Motor neuron (in vitro differentiated cells): ENCODE measurements around the gene SIN3B. TPM values are rescaled to one million over a fixed set of nuclear protein-coding genes. Genes with fewer than 3 reads are reported as not detected.

Source experiments
- ATAC-seq, 8 experiments: fragments of 200-7000 bp; cut with Tn5 transposase; replicated peaks in 6 of 8; 2 replicates each; pipeline ENCODE4 v1.8.0; 2021; ENCODE audit warnings: mild to moderate bottlenecking in 8 of 8, moderate library complexity in 8 of 8
- H3K27ac ChIP-seq, 2 donors: fragments of 250-450 bp; sonication (Bioruptor Pico); 2 replicates each; pipeline ENCODE4 v1.9.0; 2021; ENCODE audit warnings: antibody characterized with exemption in 2 of 2, mild to moderate bottlenecking in 2 of 2, moderate library complexity in 1 of 2
- H3K4me1 ChIP-seq, 2 donors: fragments of 250-450 bp; sonication (Bioruptor Pico); replicated peaks in 1 of 2; 2 replicates each; pipeline ENCODE4 v1.6.1; 2021; ENCODE audit warnings: antibody characterized with exemption in 2 of 2, mild to moderate bottlenecking in 2 of 2, moderate library complexity in 1 of 2
- H3K4me3 ChIP-seq, 5 donors: fragments of 250-450 bp; sonication (Bioruptor Pico); 2 replicates each; pipeline ENCODE4 v1.9.0; 2021; ENCODE audit warnings: antibody characterized with exemption in 5 of 5, mild to moderate bottlenecking in 5 of 5, moderate library complexity in 4 of 5
- WGBS, 10 experiments: fragments of 450-650 bp; shearing (Covaris generic); methylation state at CpG; one replicate each; pipeline ENCODE4 v1.0.0; 2022; 5-methylcytosine and 5-hydroxymethylcytosine counted together
- in situ Hi-C, 9 experiments: fragments of 400-800 bp; cut with MboI; loops; one replicate each; pipeline ENCODE4 v1.15.0; 2021; ENCODE audit warnings: low sequenced_read_pairs in 9 of 9, low pct_unique_long_range_greater_than_20kb in 2 of 9; ENCODE audit not compliant: unreplicated experiment in 9 of 9
- total RNA-seq, 8 experiments: library from RNA; unstranded; fragments of 300-600 nt; gene quantifications; 2 replicates each; pipeline versions ENCODE4 v1.2.3 to v1.2.4, GENCODE V29; 2022

Gene SIN3B
- total RNA-seq, 8 experiments from 2014 or later: 23.3 to 59.3 (median 30.5) TPM

GRCh38 chr19:16799740-16800139, 29.5 kb upstream of the SIN3B start:
- no peak for ATAC-seq
- WGBS, 10 experiments: 58 to 100% (median 87%) methylated on average over 1 to 9 of the region's 16 CpGs; no CpG with 5 or more reads in 5 of the 10 experiments
- Histone ChIP-seq H3K4me1 (no peaks in the 10 kb centered on the region), H3K4me3 (no peak overlapping the region), H3K27ac (no peak overlapping the region)
- in situ Hi-C loops: loop anchor here in 1 of 9 experiments (25.0 kb wide), 1 partner anchor 238 kb away; the partner anchor contains the start of gene CPAMD8

- WGBS, 10 experiments: 0 to 95% (median 82%) methylated on average over 1 to 7 of the region's 8 CpGs; no CpG with 5 or more reads in 2 of the 10 experiments
- Histone ChIP-seq H3K4me1 (no peaks in the 10 kb centered on the region), H3K27ac (no peak overlapping the region), H3K4me3 (no peak overlapping the region)
- ATAC-seq: peak in 2 of 8 experiments; percentile 46 to 75
- in situ Hi-C loops: no loop called here
These were observed 27.6 kb upstream of the SIN3B start for GRCh38 chr19:16801600-16802013.

- Histone ChIP-seq H3K4me3 (no peak overlapping the region), H3K27ac (no peak overlapping the region), H3K4me1 (no peaks in the 10 kb centered on the region)
- WGBS, 10 experiments: 28 to 100% (median 88%) methylated on average over 1 to 3 of the region's 4 CpGs; no CpG with 5 or more reads in 2 of the 10 experiments
- in situ Hi-C loops: no loop called here
- no peak for ATAC-seq
These were observed 25.0 kb upstream of the SIN3B start for GRCh38 chr19:16804176-16804575.

- Histone ChIP-seq H3K4me1 (no peaks in the 10 kb centered on the region), H3K4me3 (no peak overlapping the region), H3K27ac (no peak overlapping the region)
- in situ Hi-C loops: no loop called here
- ATAC-seq: no peak
- WGBS, 10 experiments: 60 to 100% (median 79%) methylated on average over 1 to 11 of the region's 31 CpGs; no CpG with 5 or more reads in 2 of the 10 experiments
These were observed 21.5 kb upstream of the SIN3B start for GRCh38 chr19:16807549-16808284.

- in situ Hi-C loops: no loop called here
- ATAC-seq: no peak
- WGBS, 10 experiments: 0 to 29% (median 8%) methylated on average over 1 of the region's 1 CpG; no CpG with 5 or more reads in 3 of the 10 experiments
- Histone ChIP-seq H3K27ac (no peak overlapping the region), H3K4me3 (no peak overlapping the region), H3K4me1 (no peaks in the 10 kb centered on the region)
These were observed 14.6 kb upstream of the SIN3B start for GRCh38 chr19:16814526-16815100.

- WGBS, 10 experiments: 40 to 100% (median 90%) methylated on average over 1 of the region's 1 CpG; no CpG with 5 or more reads in 6 of the 10 experiments
- no peak overlapping the region for H3K4me3 ChIP-seq
- H3K4me1 ChIP-seq: peaks cover 5 to 6% of the 10 kb centered on the region in 2 donors
- in situ Hi-C loops: no loop called here
- ATAC-seq: no peak
- no peak overlapping the region for H3K27ac ChIP-seq
These were observed 9.1 kb upstream of the SIN3B start for GRCh38 chr19:16820056-16820455.

- Histone ChIP-seq H3K4me1 (peaks cover 6 to 11% of the 10 kb centered on the region in 2 donors), H3K27ac (no peak overlapping the region), H3K4me3 (no peak overlapping the region)
- no peak for ATAC-seq
- WGBS, 10 experiments: 60 to 84% (median 71%) methylated on average over 1 to 3 of the region's 7 CpGs; no CpG with 5 or more reads in 4 of the 10 experiments
- in situ Hi-C loops: no loop called here
These were observed 8.1 kb upstream of the SIN3B start for GRCh38 chr19:16821081-16821480.

- in situ Hi-C loops: no loop called here
- Histone ChIP-seq H3K4me1 (peaks cover 6 to 11% of the 10 kb centered on the region in 2 donors), H3K4me3 (no peak overlapping the region), H3K27ac (no peak overlapping the region)
- ATAC-seq: no peak
- 50 to 100% (median 91%) methylated on average over 1 to 8 of the region's 8 CpGs; no CpG with 5 or more reads in 1 of the 10 experiments for WGBS, 10 experiments
These were observed 6.5 kb upstream of the SIN3B start for GRCh38 chr19:16822648-16823047.

- ATAC-seq: peak in 3 of 8 experiments; percentile 9 to 77 (median 37)
- Histone ChIP-seq H3K27ac (no peak overlapping the region), H3K4me1 (peaks cover 6 to 11% of the 10 kb centered on the region in 2 donors), H3K4me3 (peak overlapping the region in 4 of 5 donors; percentile 2 to 21 (median 7))
- in situ Hi-C loops: no loop called here
- 0 to 43% (median 11%) methylated on average over 2 to 9 of the region's 11 CpGs; no CpG with 5 or more reads in 1 of the 10 experiments for WGBS, 10 experiments
These were observed 4.4 kb upstream of the SIN3B start for GRCh38 chr19:16824658-16825311.

GRCh38 chr19:16825312-16826052, 3.7 kb upstream of the SIN3B start:
- no peak overlapping the region for H3K27ac ChIP-seq
- ATAC-seq: peak; percentile 24 to 86 (median 56)
- H3K4me1 ChIP-seq: peaks cover 12 to 15% of the 10 kb centered on the region in 2 donors
- WGBS, 10 experiments: 0 to 47% (median 16%) methylated on average over 2 to 12 of the region's 13 CpGs; no CpG with 5 or more reads in 1 of the 10 experiments
- H3K4me3 ChIP-seq: peak overlapping the region in 4 of 5 donors; percentile 2 to 21 (median 7)
- in situ Hi-C loops: no loop called here

GRCh38 chr19:16829822-16830289, 658 bp downstream of the SIN3B start:
- WGBS, 10 experiments: 19 to 60% (median 40%) methylated on average over 1 to 4 of the region's 13 CpGs; no CpG with 5 or more reads in 4 of the 10 experiments
- in situ Hi-C loops: no loop called here
- H3K4me3 ChIP-seq: peak overlapping the region; percentile 66 to 99 (median 82)

GRCh38 chr19:16830679-16831078, 1.5 kb downstream of the SIN3B start:
- peak overlapping the region in 3 of 5 donors; percentile 66 to 99 (median 76) for H3K4me3 ChIP-seq
- in situ Hi-C loops: no loop called here
- ATAC-seq: no peak
- H3K27ac ChIP-seq: no peak overlapping the region
- 80 to 100% (median 100%) methylated on average over 1 to 3 of the region's 3 CpGs; no CpG with 5 or more reads in 2 of the 10 experiments for WGBS, 10 experiments
- H3K4me1 ChIP-seq: peaks cover 6 to 8% of the 10 kb centered on the region in 2 donors

More at GRCh38 chr19:16829822-16830289, 658 bp downstream of the SIN3B start:
- peak in 4 of 8 experiments; percentile 11 to 19 (median 15) for ATAC-seq
- H3K27ac ChIP-seq: peak overlapping the region in 1 of 2 donors; percentile 57
- H3K4me1 ChIP-seq: peaks cover 10 to 14% of the 10 kb centered on the region in 2 donors
